Smooth muscle cell (in vitro differentiated cells): ENCODE measurements around the gene COL3A1. TPM values are rescaled to one million over a fixed set of nuclear protein-coding genes. Genes with fewer than 3 reads are reported as not detected.

Experiments used
- DNase-seq: peaks from one replicate; lab custom pipeline; 2025; ENCODE audit not compliant: unreplicated experiment; lab: John Stamatoyannopoulos, UW
- H2AFZ ChIP-seq: fragments of 200-600 bp; sonication (generic); 2 replicates; pipeline ENCODE4 v1.6.0; 2016; ENCODE audit warnings: antibody characterized with exemption, low read depth, mild to moderate bottlenecking
- H3F3A ChIP-seq: fragments of 200-600 bp; sonication (generic); 2 replicates; pipeline ENCODE4 v1.6.0; 2017; ENCODE audit warnings: antibody characterized with exemption, low read depth
- H3K27ac ChIP-seq: fragments of 200-600 bp; sonication (generic); 2 replicates; pipeline ENCODE4 v1.5.1; 2016; ENCODE audit warnings: low read depth, mild to moderate bottlenecking
- H3K27me3 ChIP-seq: fragments of 200-600 bp; sonication (generic); 2 replicates; pipeline ENCODE4 v1.6.1; 2016; ENCODE audit warnings: low read depth, mild to moderate bottlenecking
- H3K36me3 ChIP-seq: fragments of 200-600 bp; sonication (generic); 2 replicates; pipeline ENCODE4 v1.5.1; 2016; ENCODE audit warnings: low read depth
- H3K4me1 ChIP-seq: fragments of 200-600 bp; sonication (generic); 2 replicates; pipeline ENCODE4 v1.5.1; 2016; ENCODE audit warnings: low read depth
- H3K4me2 ChIP-seq: fragments of 200-600 bp; sonication (generic); 2 replicates; pipeline ENCODE4 v1.6.0; 2016; ENCODE audit warnings: mild to moderate bottlenecking
- H3K4me3 ChIP-seq: fragments of 200-600 bp; sonication (generic); 2 replicates; pipeline ENCODE4 v1.5.1; 2016; ENCODE audit warnings: mild to moderate bottlenecking
- H3K79me2 ChIP-seq: fragments of 200-600 bp; sonication (generic); 2 replicates; pipeline ENCODE4 v1.6.0; 2016; ENCODE audit warnings: low read depth, mild to moderate bottlenecking
- H3K9ac ChIP-seq: fragments of 200-600 bp; sonication (generic); 2 replicates; pipeline ENCODE4 v1.6.0; 2016; ENCODE audit warnings: low read depth
- H3K9me3 ChIP-seq: fragments of 200-600 bp; sonication (generic); replicated peaks from 2 replicates; pipeline ENCODE4 v1.5.1; 2016; ENCODE audit warnings: low read depth
- H4K20me1 ChIP-seq: fragments of 200-600 bp; sonication (generic); 2 replicates; pipeline ENCODE4 v1.6.0; 2016; ENCODE audit warnings: low read depth
- WGBS: methylation state at CpG from one replicate; pipeline ENCODE4 v1.1.7; 2016; ENCODE audit warnings: low lambda C conversion rate; 5-methylcytosine and 5-hydroxymethylcytosine counted together
- polyA plus RNA-seq: library from polyadenylated mRNA; unstranded; fragments of >200 nt; fragmentation: Nextera tagmentation; extraction: Ambion mirVana; gene quantifications from 2 replicates; pipeline ENCODE4 v1.2.1, GENCODE V29; 2016
- total RNA-seq: library from RNA; depleted of rRNA; stranded (reverse); fragments of >200 nt; gene quantifications from 2 replicates; pipeline ENCODE4 v1.2.3, GENCODE V29; 2014
- TF ChIP-seq, protein P1 (sequence below): fragments of 200-600 bp; sonication (generic); IDR thresholded peaks from 2 replicates; pipeline ENCODE4 v1.5.1; 2017; ENCODE audit warnings: borderline replicate concordance, mild to moderate bottlenecking, antibody characterized with exemption; ENCODE audit not compliant: insufficient read depth, poor library complexity, severe bottlenecking

Gene COL3A1
- total and polyA plus RNA-seq, 2 experiments from 2014 or later = 10,359 to 11,807 TPM

DNA sequence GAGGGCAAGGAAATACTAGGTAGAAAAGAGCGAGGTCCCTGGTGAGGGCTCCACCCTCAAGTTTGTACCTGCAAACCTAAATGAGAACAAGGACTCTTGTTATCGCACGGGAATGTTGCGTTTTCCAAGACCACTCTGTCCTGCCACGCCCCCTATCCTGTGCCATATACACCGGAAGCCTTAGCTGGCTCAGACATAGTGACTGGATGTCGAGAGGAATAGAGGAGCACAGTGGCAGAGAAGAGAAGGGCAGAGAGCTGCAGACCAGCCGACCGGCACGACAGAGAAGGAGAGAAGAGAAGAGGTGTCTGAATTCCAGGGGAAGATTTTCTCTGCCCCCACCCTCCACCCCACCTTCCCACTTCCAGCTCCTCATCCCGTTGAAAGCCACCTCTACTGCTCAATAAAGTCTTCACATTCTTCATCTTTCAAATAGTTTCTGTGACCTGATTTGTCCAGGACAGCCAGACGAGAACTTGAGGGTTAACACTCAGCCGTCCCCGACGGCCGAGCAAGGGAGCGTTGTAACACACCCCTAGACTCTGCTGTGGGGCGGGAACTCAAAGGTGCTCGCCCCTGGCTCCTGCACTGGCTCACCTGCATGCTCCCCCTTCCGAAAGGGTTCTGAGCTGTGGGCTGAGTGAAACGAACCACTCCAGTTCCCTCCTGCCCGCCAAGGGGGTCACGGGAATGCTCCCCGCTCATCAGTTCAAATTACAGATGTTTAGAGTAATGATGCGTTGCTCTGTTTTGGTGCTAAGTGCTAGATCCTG lies 24.9 kb upstream of the COL3A1 start:
- Histone ChIP-seq H3K27me3 (no peaks in the 10 kb centered on the region), H2AFZ (no peak overlapping the region), H3F3A (no peaks in the 10 kb centered on the region), H4K20me1 (no peaks in the 10 kb centered on the region), H3K4me2 (no peak overlapping the region), H3K4me3 (no peak overlapping the region), H3K27ac (no peak overlapping the region), H3K4me1 (no peaks in the 10 kb centered on the region), H3K9me3 (no peaks in the 10 kb centered on the region), H3K9ac (no peak overlapping the region), H3K79me2 (no peaks in the 10 kb centered on the region), H3K36me3 (no peaks in the 10 kb centered on the region)
- TF ChIP-seq, protein P1, sequence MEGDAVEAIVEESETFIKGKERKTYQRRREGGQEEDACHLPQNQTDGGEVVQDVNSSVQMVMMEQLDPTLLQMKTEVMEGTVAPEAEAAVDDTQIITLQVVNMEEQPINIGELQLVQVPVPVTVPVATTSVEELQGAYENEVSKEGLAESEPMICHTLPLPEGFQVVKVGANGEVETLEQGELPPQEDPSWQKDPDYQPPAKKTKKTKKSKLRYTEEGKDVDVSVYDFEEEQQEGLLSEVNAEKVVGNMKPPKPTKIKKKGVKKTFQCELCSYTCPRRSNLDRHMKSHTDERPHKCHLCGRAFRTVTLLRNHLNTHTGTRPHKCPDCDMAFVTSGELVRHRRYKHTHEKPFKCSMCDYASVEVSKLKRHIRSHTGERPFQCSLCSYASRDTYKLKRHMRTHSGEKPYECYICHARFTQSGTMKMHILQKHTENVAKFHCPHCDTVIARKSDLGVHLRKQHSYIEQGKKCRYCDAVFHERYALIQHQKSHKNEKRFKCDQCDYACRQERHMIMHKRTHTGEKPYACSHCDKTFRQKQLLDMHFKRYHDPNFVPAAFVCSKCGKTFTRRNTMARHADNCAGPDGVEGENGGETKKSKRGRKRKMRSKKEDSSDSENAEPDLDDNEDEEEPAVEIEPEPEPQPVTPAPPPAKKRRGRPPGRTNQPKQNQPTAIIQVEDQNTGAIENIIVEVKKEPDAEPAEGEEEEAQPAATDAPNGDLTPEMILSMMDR = no peak
- WGBS = 95% methylated on average over 25 of the region's 25 CpGs
- no peak for DNase-seq

DNA sequence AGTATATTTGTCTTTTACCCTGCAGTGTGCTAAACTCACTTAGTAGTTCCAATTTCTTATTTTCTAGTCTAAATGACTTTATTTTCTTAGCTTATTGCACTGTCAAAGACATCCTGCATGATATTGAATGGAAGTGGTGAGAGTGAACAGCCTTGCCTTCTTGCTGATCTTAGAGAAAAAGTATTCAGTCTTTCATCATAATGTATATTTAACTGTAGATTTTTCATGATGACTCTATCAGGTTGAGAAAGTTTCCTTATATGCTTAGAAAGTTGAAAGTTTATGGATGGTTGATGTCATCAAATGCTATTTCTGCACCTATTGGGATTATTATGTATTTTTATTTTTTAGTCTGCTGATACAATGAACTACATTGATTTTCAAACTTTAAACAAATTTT lies 21.3 kb upstream of the COL3A1 start:
- no peak overlapping the region for H2AFZ ChIP-seq
- no peak overlapping the region for H3K9ac ChIP-seq
- H3K27me3 ChIP-seq = no peaks in the 10 kb centered on the region
- H3K27ac ChIP-seq = no peak overlapping the region
- no peaks in the 10 kb centered on the region for H3K4me1 ChIP-seq
- TF ChIP-seq, protein P1 = no peak
- DNase-seq = no peak
- H4K20me1 ChIP-seq = no peaks in the 10 kb centered on the region
- H3K4me2 ChIP-seq = no peak overlapping the region
- no peaks in the 10 kb centered on the region for H3F3A ChIP-seq
- no peaks in the 10 kb centered on the region for H3K9me3 ChIP-seq
- no peaks in the 10 kb centered on the region for H3K79me2 ChIP-seq
- H3K4me3 ChIP-seq = no peak overlapping the region
- H3K36me3 ChIP-seq = peaks cover 5% of the 10 kb centered on the region

DNA sequence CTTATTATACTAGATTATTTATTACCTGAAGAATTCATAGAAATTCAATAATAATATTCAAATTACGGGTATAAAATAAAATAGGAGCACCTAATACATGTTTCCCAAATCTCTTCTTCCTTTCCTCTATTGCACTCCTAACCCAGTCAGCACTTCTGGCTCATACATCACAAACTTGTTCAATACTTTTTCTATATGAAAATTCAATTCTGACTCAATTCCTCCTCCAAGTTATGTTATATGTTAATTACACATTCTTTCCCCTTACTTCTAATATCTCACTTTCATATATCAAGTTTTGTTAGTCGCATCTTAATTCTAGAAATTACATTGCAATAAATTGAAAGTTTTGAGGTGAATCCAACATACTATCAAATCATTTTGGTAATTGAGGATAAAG lies 17.9 kb upstream of the COL3A1 start:
- WGBS = 100% methylated on average over 2 of the region's 2 CpGs
- TF ChIP-seq, protein P1 = no peak
- Histone ChIP-seq H3K36me3 (peaks cover 5% of the 10 kb centered on the region), H3K79me2 (no peaks in the 10 kb centered on the region), H3F3A (no peaks in the 10 kb centered on the region), H3K27me3 (no peaks in the 10 kb centered on the region), H3K4me2 (no peak overlapping the region), H3K4me3 (no peak overlapping the region), H2AFZ (no peak overlapping the region), H3K4me1 (no peaks in the 10 kb centered on the region), H4K20me1 (no peaks in the 10 kb centered on the region), H3K9ac (no peak overlapping the region), H3K27ac (no peak overlapping the region), H3K9me3 (no peaks in the 10 kb centered on the region)
- no peak for DNase-seq

DNA sequence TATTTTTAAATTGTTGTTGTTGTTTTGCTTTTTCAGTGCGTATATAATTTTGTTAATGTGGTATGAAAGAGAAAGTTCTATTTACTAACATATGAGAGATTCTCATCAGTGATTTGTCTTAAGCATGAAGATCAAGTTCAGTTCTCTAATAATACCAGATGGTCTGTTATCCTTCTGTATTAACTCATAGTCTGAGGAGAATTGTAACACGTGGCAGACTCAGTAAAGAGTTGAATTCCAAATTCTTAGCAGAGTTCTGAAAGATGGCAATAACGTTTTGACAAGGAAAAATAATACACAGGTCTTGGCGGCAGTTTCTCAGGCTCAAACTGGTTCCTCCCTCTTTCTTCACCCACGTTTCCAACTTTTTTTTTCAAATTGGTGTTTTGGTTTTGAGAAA lies 17.2 kb upstream of the COL3A1 start:
- Histone ChIP-seq H3K9me3 (no peaks in the 10 kb centered on the region), H4K20me1 (no peaks in the 10 kb centered on the region), H3K4me1 (no peaks in the 10 kb centered on the region), H3K36me3 (peaks cover 5% of the 10 kb centered on the region), H3K79me2 (no peaks in the 10 kb centered on the region), H3K4me2 (no peak overlapping the region), H3K27me3 (no peaks in the 10 kb centered on the region), H3K9ac (no peak overlapping the region), H3K4me3 (no peak overlapping the region), H3K27ac (no peak overlapping the region), H3F3A (no peaks in the 10 kb centered on the region), H2AFZ (no peak overlapping the region)
- no peak for DNase-seq
- TF ChIP-seq, protein P1 = no peak
- 69% methylated on average over 5 of the region's 5 CpGs for WGBS
